Ascending aorta (tissue), 2 donors: ENCODE data around the gene NBEAL1. TPM values are rescaled to one million over a fixed set of nuclear protein-coding genes. Genes with fewer than 3 reads are reported as not detected.
"Not testable (repeated sequence)": the region's sequence is repeated elsewhere in the genome, so short reads cannot be mapped to it uniquely, and the experiment has no call there.

Experiments
- DNase-seq, 2 donors: peaks; one replicate each; pipeline ENCODE4 v3.0.0-alpha.2; 2019; ENCODE audit warnings: low spot score in 2 of 2
- H3K27ac ChIP-seq, 2 donors: fragments of 200-600 bp; sonication (generic); one replicate each; pipeline ENCODE4 v1.5.1; 2016 to 2017; ENCODE audit warnings: mild to moderate bottlenecking in 1 of 2
- H3K27me3 ChIP-seq: fragments of 200-600 bp; sonication (generic); one replicate; pipeline ENCODE4 v1.5.1; 2017
- H3K36me3 ChIP-seq, 2 donors: fragments of 200-600 bp; sonication (generic); one replicate each; pipeline ENCODE4 v1.5.1; 2016
- H3K4me1 ChIP-seq, 2 donors: fragments of 200-600 bp; sonication (generic); one replicate each; pipeline ENCODE4 v1.5.1; 2016 to 2017; ENCODE audit warnings: mild to moderate bottlenecking in 1 of 2
- H3K4me3 ChIP-seq, 2 donors: fragments of 200-600 bp; sonication (generic); one replicate each; pipeline ENCODE4 v1.5.1; 2016 to 2017; ENCODE audit warnings: mild to moderate bottlenecking in 1 of 2
- H3K9me3 ChIP-seq, 2 donors: fragments of 200-600 bp; sonication (generic); one replicate each; pipeline ENCODE4 v1.5.1; 2016
- intact Hi-C: fragments of 100-400 bp; cut with DNase I; formaldehyde crosslinking; loops from one replicate; pipeline ENCODE4 v1.15.1; 2023
- total RNA-seq: library from RNA; depleted of rRNA; stranded (reverse); fragments of >200 nt; gene quantifications from one replicate; pipeline ENCODE4 v1.1.0, GENCODE V29; 2016
- TF ChIP-seq, protein P1 (sequence below), 3 experiments: fragments of 200-600 bp in 2 of 3; fragments of 450-650 bp in 1 of 3; sonication (generic) in 2 of 3; IDR thresholded peaks; one replicate each; pipeline ENCODE4 v1.5.1; 2016 to 2019; ENCODE audit warnings: antibody characterized with exemption in 3 of 3, mild to moderate bottlenecking in 1 of 3, moderate library complexity in 1 of 3

NBEAL1 gene
- 33.0 TPM for total RNA-seq

GRCh38 chr2:203014456-203015199 lies at the start of gene NBEAL1:
Gene NBEAL1 (plus strand): TSS chr2:203014875. CDS start chr2:203016385, 1,510 bp downstream.
- H3K36me3 ChIP-seq: no peaks in the 10 kb centered on the region
- intact Hi-C loops: loop anchor here (2.0 to 10.0 kb wide), 3 partner anchors 22 to 380 kb away; partner anchors contain the start of genes CARF, FAM117B and WDR12

DNA sequence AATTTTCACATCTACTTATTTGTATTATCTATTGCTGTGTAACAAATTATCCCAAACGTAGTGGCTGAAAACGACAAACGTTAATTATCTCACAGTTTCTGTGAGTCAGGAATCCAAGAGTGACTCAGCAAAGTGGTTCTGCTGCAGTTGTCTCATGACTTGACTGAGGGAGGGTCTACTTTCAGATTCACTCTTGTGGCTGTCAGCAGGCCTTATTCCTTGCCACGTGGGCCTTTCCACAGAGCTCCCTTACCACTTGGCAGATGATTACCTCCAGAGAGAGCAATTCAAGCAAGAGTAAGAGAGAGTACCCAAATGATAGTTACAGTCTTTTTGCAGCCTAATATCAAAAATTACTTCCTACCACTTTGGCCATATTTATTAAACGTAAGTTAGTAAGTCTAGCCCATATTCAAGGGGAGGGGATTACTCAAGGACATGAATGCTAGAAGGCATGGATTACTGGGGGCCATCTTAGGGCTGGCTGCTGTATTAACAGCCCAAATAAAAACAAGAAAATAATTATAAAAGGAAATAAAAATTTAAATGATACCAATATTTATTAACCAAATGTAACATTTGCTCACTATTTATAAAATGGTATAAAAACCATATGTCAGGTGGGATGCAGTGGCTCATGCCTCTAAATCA lies 48.7 kb upstream of the NBEAL1 start:
- intact Hi-C loops: no loop called here

More at GRCh38 chr2:203014456-203015199, at the start of gene NBEAL1:
- Histone ChIP-seq H3K4me3 (peak within 1 kb of the TSS; percentile 72 to 83), H3K9me3 (no peaks in the 10 kb centered on the region), H3K27me3 (no peaks in the 10 kb centered on the region), H3K4me1 (peaks cover 0 to under 1% of the 10 kb centered on the region in 2 donors), H3K27ac (peak within 1 kb of the TSS; percentile 90 to 97)
- TF ChIP-seq, protein P1, sequence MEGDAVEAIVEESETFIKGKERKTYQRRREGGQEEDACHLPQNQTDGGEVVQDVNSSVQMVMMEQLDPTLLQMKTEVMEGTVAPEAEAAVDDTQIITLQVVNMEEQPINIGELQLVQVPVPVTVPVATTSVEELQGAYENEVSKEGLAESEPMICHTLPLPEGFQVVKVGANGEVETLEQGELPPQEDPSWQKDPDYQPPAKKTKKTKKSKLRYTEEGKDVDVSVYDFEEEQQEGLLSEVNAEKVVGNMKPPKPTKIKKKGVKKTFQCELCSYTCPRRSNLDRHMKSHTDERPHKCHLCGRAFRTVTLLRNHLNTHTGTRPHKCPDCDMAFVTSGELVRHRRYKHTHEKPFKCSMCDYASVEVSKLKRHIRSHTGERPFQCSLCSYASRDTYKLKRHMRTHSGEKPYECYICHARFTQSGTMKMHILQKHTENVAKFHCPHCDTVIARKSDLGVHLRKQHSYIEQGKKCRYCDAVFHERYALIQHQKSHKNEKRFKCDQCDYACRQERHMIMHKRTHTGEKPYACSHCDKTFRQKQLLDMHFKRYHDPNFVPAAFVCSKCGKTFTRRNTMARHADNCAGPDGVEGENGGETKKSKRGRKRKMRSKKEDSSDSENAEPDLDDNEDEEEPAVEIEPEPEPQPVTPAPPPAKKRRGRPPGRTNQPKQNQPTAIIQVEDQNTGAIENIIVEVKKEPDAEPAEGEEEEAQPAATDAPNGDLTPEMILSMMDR (IDR thresholded peaks at IDR 0.05): no peak
- DNase-seq: peak; percentile 95 to 99

GRCh38 chr2:202969404-202969803 lies 45.3 kb upstream of the NBEAL1 start:
- H3K27ac ChIP-seq, H3K4me3 ChIP-seq, intact Hi-C loops, H3K9me3 ChIP-seq, H3K4me1 ChIP-seq, H3K36me3 ChIP-seq, DNase-seq, H3K27me3 ChIP-seq: not testable (repeated sequence)

More for the DNA sequence above, 48.7 kb upstream of the NBEAL1 start:
- TF ChIP-seq, protein P1 (IDR thresholded peaks at IDR 0.05): no peak
- no peaks in the 10 kb centered on the region for H3K4me1 ChIP-seq
- no peak for DNase-seq
- no peak overlapping the region for H3K27ac ChIP-seq
- no peaks in the 10 kb centered on the region for H3K27me3 ChIP-seq
- H3K36me3 ChIP-seq: peaks cover 0 to 5% of the 10 kb centered on the region in 2 donors
- H3K9me3 ChIP-seq: no peaks in the 10 kb centered on the region
- no peak overlapping the region for H3K4me3 ChIP-seq

GRCh38 chr2:202976809-202977208 lies 37.9 kb upstream of the NBEAL1 start:
- Histone ChIP-seq H3K36me3 (peaks cover 3 to 19% of the 10 kb centered on the region in 2 donors), H3K9me3 (no peaks in the 10 kb centered on the region), H3K4me3 (no peak overlapping the region), H3K27ac (no peak overlapping the region), H3K27me3 (no peaks in the 10 kb centered on the region), H3K4me1 (no peaks in the 10 kb centered on the region)
- intact Hi-C loops: no loop called here
- TF ChIP-seq, protein P1 (IDR thresholded peaks at IDR 0.05): no peak
- DNase-seq: no peak

- intact Hi-C loops: no loop called here
- H3K9me3 ChIP-seq: no peaks in the 10 kb centered on the region
- peak overlapping the region in 1 of 2 donors; percentile 12 for H3K27ac ChIP-seq
- TF ChIP-seq, protein P1 (IDR thresholded peaks at IDR 0.05): no peak
- no peak overlapping the region for H3K4me3 ChIP-seq
- H3K27me3 ChIP-seq: no peaks in the 10 kb centered on the region
- no peaks in the 10 kb centered on the region for H3K4me1 ChIP-seq
- DNase-seq: no peak
- peaks cover under 1 to 9% of the 10 kb centered on the region in 2 donors for H3K36me3 ChIP-seq
These were observed 31.7 kb upstream of the NBEAL1 start for GRCh38 chr2:202982779-202983491.
